ENCODE data around the gene CEP128.
A peak's percentile ranks its signal among the peaks of the same experiment; 100 is the strongest.

Gene CEP128

DNA sequence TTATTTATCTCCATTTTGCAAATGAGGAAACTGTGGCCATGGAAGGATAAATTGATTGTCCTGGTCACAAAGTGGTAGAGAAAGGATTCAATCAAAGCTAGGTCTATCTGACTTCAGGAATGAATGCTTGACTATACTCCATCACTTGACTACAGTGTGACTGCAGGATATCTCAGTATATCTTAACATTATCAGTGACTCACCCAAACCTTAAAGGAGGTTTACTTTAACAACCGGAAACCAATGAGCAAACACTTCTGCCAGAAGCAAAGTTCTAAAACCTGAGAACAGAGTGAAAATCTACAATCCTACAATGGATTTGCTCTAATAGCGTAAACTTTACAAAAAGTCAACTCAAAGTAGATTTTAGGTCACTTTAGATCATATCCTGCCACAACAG lies 277.0 kb downstream of the CEP128 start:
- no peak for DNase-seq (ENCODE audit: low read depth)

DNA sequence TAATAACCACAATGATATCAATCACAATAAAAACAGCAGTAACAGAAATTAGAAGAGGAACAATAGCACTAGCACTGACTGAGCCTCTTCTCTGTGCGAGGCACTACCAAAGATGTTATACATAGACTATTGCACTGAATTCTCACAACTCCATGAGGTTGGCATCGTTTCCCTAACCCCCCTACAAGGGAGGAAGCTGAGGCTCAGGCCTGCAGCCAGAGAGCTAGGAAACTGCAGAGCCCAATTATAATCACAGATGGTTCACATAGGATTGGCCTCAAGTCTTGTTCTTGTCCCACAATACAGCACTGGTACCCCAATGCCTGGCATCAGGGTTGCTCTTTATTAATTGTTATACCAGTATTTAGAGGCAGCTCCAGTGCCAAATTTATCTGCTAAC lies 278.0 kb downstream of the CEP128 start:
- no peak for DNase-seq (ENCODE audit: low read depth)

DNA sequence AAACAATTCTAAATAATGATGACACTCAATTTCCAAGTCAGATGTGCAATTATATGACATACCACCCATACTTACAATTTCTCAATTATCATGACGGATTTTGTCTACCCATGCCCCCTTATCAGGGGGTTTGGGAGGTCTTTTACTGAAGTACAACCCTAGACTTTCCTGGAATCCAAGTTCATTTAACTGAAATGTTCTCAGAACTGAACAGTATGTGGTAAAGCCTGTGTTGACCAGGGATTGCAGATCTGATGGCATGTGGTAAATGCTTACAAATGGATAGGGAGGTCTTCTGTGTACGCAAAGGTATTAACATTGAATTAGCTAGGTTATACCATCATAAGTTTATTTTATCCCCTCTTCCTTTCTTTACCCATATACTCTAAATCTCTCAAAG lies 281.8 kb downstream of the CEP128 start:
- no peak for DNase-seq (ENCODE audit: low read depth)

DNA sequence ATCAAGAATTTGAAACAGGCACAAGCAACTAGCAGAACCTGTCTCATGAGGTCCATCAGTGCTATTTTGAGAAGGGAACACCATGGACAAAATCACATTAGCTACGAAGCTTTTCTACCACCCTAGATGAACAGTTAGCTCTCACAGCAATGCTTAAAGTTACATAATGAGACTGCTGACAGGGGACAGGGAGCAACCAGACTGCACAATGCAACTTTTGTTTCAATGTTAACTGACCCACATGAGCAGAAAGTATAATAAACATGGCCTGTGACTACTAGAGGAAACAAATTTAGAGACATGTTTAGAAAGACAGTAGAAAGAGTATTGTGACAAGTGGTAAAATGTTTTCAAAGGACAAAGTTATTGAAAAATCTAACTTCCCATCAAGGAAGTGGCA lies 282.8 kb downstream of the CEP128 start:
- no peak for DNase-seq (ENCODE audit: low read depth)

DNA sequence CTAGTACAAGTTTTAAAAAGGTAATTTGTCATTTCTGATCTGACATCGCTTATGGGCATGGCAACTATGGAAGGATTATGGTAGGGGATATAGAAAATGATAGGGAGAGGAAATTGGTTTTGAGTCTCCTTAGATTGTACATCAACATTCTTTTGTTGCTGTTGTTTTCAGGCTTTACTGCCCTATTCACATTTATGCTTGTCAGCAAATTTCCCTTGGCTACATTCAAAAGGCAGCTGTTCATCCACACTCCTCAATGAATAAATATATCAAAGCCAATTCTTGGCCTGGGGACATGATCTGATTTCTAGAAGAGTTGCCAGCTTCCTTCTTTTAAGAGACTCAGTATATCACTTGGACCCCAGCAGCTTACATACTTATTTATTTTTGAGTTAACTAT lies 283.4 kb downstream of the CEP128 start:
- DNase-seq (ENCODE audit: low read depth): no peak

DNA sequence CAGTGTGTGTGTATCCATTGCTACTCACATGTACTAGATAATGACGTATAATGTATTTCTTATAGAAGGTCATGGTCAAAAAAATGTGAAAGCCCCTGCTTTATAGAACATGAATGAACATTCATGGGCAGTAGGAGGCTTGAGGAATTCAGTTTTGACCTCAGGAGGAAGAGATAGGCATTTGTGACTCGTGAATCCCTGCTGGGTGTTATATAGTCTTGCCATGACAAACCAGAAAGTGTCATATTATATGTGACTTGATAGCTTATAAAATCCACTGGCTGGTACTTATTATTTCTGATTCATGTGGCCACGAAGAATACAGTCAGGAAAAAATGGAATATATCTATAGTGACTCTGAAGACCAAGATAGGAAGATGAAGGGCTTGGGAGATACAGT lies 287.6 kb downstream of the CEP128 start:
- DNase-seq (ENCODE audit: low read depth): no peak

DNA sequence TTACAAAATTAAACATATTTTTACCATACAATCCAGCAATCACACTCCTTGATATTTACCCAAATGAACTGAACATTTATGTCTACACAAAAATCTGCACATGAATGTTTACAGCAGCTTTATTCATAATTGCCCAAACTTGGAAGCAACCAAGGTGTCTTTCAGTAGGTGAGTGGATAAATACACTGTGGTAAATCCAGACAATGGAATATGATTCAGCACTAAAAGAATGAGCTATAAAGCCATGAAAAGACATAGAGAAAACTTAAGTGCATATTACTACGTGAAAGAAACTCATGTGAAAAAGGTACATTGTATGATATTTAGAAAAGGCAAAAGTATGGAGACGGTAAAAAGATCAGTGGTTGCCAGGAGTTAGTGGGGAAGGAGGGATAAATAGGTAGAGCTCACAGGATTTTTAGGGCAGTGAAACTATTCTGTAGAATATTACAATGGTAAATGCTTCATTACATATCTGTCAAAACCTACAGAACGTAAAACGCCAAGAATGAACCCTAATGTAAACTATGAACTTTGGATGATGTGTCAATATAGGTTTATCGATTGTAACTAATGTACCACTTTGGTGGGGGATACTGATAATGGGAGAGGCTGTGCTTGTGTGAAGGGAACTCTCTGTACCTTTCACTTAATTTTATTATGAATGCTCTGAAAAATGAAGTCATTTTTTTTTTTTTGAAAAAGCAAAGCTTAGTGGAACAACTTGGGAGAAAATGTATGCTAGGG lies 295.7 kb downstream of the CEP128 start:
- DNase-seq (ENCODE audit: low read depth): no peak

DNA sequence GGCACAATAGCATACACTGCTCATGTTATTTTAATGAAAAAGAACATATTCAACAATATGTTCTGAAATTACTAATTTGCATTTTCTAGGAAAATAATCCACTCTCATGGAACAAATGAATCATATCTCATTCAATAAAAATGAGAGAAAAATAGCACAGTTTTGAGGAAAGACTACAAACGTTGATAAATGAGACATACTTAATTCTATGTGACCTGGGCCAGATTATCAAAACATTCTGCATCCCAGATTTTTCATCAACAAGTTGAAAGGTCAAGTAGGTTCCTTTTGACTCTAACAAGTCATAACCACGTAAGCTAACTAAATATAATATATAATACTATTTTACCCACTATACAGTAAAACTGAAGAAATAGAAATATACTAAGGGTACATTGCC lies 296.7 kb downstream of the CEP128 start:
- DNase-seq (ENCODE audit: low read depth): no peak

DNA sequence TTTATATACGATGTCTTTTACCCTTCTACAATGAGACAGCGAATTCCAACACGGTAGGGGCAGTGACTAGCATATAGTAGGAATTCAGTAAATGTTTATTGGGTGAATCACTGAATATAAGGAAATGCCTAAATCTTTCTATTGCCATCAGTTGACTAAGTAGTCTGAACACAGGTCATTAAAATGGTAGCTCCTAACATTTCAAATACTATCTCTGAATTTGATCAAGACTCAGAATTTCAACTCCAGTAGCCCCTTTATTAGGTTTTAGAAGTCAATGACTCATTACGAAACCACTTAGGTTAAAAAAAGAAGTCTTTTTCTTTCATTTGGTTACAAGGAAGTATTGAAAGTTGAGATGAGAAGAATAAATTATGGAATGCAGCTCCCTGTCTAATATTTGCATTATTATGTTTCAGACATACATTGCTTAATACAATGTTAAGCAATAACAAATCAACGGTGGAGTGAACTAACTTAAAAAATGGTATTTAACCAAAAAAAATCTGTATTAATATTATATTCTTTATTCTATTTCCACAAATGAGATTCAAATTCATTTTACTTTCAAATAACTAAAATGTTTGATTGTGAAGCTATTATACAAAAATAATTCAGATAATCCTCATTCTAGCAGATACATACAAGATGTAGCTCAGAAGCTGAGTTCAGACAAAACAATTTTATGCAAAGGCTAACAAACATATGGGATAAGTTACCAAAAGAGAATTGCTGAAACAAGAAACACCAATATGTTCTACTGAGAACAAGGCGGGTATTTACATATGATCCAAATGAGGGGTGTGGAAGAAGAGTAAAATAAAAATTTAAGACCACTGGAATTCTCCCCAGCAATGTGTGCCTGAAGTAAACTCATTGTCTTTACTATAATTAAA lies 302.7 kb downstream of the CEP128 start:
- DNase-seq (ENCODE audit: low read depth): peak; percentile 77

DNA sequence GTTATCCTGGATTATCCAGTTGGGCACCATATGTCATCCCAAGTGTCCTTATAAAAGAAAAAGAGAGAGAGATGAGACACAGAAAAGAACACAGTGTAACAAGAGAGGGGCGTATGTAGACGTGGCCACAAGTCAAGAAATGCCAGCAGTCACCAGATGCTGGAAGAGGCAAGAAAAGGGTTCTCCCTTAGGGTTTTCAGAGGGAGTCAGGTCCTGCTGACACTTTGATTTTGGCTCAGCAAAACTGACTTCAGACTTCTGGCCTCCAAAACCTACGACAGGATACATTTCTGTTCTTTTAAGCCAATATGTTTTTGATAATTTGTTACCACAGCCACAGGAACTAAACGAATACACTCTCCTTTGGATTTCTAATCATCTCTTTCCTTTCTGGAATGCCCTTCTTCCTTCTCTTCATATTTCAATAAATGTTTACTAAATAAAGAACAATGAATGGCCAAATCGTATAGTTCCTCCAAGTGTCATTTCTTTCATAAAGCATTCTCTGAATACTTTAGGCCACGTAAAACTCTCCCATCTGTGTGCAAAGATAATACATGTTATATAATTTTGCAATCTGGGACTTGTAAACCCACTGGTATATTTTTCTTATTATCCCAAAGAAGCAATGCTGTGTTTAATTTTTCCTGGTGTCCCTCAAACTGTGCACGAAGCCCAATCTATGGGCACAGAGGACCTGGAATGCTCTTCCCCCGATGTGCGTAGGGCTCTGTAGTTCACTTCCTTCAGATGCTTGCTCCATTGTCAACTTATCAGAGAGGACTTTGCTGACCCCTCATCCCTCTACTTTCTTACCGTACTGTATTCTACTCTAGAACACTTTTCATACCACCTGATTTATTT lies 303.6 kb downstream of the CEP128 start:
- no peak for DNase-seq (ENCODE audit: low read depth)

DNA sequence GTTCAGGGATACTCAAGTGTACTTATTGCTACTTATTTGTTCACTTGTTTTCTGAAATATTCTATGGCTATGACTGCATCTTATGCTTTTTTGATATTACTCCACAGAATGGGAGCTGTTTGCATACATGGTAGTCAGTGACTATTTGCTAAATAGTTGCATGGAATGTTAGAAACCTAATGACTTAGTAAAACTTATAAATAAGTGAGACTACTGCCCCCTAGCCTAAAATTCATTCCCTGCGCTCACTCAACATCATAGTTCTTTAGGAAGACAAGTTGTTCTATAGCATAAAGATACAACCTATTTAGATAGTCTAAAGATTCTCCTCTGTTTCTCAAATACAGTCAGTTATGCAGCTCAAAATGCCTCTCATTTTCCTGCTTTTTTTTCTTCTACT lies 305.5 kb downstream of the CEP128 start:
- DNase-seq (ENCODE audit: low read depth): no peak

DNA sequence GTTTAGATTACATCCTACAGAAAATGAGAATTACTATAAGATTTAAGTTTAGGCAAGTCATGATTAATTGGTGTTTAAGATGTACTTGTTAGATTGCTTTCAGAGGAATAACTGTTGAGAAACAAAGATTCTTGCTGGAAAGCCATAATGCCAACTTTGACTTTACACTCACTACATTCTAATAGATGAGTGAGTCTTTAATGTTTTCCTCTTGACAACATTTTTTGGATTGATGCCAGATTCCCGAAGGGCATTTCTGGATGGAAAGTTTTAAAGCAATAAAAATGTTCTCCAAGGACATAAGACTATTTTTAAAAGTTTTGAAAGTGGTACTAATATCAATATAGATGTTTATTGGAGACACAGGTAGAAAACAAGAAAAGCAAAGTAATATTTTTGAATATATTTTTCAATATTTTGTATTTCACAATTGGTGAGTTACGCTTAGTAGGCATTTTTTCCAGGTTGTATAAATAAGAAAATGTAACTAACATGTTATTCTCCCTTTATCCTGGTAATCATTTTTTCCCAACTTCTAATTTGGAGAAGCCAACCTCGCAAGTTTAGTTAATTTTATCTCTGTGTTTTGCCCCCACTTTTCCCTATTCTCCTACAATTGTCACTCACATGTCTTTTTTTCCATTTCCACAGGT lies 307.3 kb downstream of the CEP128 start:
- DNase-seq (ENCODE audit: low read depth): no peak

DNA sequence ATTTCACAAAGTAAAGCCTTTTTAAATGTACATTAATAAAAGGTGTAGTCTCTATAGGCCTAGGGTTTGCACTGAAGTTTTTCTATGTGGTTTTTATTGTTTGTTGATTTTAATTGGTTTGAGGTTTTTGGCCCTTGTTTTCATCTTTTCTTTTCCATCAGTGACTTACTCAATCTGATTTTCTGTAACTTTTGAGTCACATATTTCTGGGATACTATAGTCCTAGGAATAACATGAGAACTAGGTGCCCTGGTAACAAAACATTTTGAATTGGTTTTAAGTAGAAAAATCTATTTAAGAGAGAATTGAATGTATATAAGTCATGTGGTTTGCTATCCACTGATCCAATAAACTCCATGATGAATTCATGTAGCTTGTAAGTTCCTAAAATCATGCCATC lies 311.9 kb downstream of the CEP128 start:
- DNase-seq (ENCODE audit: low read depth): no peak

DNA sequence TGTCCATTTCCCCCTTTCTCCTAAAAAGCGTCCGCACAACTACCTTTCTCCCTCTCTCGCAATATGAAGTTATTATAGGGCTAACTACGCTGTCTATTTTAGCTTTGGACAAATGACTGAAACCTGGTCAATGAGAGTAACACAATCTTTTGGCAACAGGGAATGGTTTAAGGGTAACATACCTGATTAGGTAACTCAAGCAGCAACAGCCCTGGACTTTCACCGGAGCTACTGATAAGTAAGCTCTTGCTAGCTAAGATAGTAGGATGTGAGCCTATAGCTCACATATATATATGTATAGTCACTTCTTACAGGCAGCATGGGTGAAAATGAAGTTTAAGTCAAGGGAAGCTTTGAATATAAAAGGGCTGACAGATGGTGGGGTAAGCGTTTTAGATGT lies 313.0 kb downstream of the CEP128 start:
- DNase-seq (ENCODE audit: low read depth): no peak

DNA sequence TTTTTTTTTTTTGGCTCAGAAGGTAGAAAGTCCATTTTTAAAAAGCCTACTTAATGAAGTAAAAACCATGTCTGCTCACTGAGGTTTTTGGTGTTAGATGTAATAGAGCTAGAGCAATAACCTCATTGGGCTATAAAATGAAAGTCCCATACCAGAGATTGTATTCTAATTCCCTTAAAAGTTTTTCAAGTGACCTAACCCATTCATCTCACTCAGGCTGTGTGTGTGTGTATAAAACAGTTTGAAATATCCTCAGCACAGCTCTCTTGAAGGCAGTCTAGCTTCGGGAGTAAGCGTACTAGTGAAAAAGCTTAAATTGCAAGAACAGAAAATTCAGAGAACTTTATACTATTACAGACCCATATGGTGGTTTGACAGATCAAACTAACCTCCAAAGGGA lies 313.8 kb downstream of the CEP128 start:
- DNase-seq (ENCODE audit: low read depth): no peak

DNA sequence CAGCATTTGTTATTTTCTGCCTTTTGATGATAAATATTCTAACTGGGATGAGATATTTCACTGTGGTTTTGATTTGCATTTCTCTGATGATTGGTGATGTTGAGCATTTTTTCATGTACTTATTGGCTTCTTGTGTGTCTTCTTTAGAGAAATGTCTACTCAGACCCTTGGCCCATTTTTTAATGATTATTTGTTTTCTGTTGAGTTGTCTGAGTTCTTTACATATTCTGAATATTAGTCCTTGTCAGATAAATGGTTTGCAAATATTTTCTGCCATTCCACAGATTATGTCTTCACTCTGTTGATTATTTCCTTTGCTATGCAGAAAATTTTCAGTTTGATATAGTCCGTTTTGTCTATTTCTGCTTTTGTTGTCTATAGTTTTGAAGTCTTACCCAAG lies 317.0 kb downstream of the CEP128 start:
- no peak for DNase-seq (ENCODE audit: low read depth)

DNA sequence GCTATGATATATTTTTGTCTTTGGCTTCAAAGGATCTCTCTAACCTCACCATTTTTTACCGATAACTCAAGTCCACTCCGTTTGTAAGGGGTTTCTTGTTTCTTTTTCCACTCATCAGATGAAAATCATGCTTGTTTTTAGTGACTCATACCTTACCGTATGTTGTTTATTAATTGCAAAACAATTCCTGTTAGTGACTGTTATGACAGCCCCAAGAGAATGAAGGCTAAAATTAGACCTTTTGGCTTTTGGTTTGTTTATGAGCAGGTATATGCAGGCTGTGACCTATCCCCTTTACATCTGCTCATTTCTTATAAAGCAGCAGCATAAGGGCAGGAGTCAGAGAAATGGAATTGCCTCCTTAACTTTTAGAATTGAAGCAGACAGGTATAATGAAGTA lies 319.8 kb downstream of the CEP128 start:
- no peak for DNase-seq (ENCODE audit: low read depth)

DNA sequence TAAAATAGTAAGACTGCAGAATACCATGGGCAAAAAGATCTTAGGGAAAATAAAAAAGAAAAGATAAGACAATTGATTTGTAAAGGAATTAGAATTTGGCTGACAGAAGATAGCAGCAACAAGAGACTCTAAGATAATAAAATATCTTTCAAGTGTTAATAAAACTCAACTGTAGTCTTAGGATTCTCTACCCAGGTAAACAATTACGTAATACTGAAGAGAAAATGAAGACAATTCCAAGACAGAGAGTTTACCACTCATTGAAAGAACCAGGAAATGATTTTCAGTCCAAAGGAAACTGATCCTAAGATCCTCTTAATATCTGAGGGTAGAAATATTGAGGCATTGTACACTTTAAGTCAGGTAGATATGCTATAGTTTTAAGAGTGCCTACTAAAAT lies 321.1 kb downstream of the CEP128 start:
- no peak for DNase-seq (ENCODE audit: low read depth)

DNA sequence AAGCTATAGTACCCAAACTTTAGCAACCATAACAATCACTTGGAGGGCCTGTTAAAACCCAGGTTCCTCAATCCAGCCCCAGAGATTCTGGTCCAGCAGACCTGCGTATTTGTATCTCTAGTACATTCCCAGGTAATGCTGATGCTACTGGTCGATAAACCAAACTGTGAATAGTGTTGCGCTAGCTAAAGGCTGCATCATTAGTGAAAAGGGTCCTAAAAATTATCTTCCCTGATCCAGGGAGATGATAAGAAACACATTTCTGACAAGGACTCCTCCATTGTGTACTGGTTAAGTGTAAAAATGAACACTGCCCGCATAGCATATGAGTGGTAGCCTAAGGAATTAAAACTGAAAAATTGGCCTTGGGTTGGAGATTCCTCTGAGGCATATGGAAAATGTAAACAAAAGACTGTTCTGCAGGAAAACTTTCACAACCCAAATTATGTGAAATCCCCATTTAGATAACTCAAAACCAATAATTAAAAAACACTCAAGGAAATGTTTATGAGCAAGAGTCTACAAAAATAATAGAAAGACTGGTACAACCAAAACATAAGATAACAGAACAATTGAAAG lies 322.7 kb downstream of the CEP128 start:
- DNase-seq (ENCODE audit: low read depth): no peak

DNA sequence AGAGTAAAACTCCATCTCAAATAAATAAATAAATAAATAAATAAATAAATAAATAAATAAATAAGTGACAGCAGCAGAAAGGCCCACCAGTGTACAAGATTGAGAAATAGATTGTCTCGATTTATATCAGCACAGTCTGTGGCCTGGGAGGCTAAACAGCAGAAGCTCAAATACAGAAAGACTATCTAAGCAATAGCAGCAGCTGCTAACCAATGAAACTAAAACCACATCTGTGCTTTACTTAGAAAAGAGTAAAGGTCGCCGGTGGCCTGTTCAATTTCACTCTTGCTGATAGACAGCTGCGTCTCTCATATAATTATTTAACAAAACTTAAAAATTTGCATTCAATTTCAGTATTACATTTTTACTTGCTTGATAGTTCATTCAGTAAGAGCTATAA lies 325.7 kb downstream of the CEP128 start:
- no peak for DNase-seq (ENCODE audit: low read depth)

DNA sequence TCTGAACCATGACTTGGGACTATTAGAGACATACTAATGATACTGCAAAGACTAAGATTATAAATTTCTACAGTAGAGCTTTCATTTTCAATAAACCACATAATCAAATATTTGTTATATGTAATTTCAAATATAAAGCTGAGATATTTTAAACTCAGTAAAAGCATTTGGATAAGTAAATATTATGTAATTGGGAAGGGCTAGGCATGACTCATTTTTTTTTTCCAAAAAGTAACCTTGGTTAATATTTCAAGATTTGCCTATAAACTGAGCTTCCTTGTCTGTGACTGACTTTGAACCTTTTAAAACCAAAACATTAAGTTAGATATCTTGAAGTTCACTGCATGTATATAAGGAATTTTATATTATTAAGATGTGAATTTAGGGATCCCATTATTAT lies 332.5 kb downstream of the CEP128 start:
- no peak for DNase-seq (ENCODE audit: low read depth)

DNA sequence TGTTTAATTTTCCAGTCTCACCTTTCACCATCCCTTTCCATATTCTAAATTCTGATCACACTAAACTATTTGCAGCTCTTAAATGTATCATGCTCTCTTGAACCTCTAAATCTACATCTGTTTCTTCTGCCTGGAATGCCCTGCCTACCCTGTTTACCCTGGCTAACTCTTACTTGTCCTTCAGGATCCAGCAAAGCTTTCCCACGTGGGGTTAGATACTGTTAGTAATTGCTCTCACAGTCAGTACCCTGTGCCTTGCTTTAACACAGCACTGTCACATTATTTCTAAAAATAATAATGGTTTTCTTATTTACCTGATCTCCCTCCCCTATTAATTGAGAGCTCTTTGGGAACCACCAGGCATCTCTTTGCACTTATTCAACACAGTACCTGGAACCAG lies 333.0 kb downstream of the CEP128 start:
- DNase-seq (ENCODE audit: low read depth): no peak
